HS-27A (cell line): Measurements from ENCODE around the gene LBHD2.

Source experiments
- DNase-seq: peaks from one replicate; pipeline ENCODE4 v3.0.0-alpha.2; 2012; ENCODE audit warnings: low read depth, missing footprints

The LBHD2 gene

GRCh38 chr14:103091041-103091882, 7.3 kb downstream of the LBHD2 start:
- no peak for DNase-seq

- DNase-seq: no peak
Observed at GRCh38 chr14:103091883-103092222, 7.8 kb downstream of the LBHD2 start.

GRCh38 chr14:103093856-103094405, 9.9 kb downstream of the LBHD2 start:
- DNase-seq: no peak

GRCh38 chr14:103094406-103095209, 10.6 kb downstream of the LBHD2 start, which contains the start of gene EXOC3L4:
Gene EXOC3L4 (plus strand): TSS chr14:103094725. CDS start chr14:103100220, 5,495 bp downstream.
- DNase-seq: no peak

GRCh38 chr14:103095210-103095778, 11.3 kb downstream of the LBHD2 start:
- no peak for DNase-seq

- DNase-seq: no peak
Observed at GRCh38 chr14:103096387-103096786, 12.4 kb downstream of the LBHD2 start.

GRCh38 chr14:103097244-103097993, 13.4 kb downstream of the LBHD2 start:
- no peak for DNase-seq

GRCh38 chr14:103097994-103098957, 14.3 kb downstream of the LBHD2 start:
- no peak for DNase-seq

- no peak for DNase-seq
Observed at GRCh38 chr14:103099081-103099732, 15.2 kb downstream of the LBHD2 start.

GRCh38 chr14:103099733-103100280, 15.8 kb downstream of the LBHD2 start:
- DNase-seq: no peak

- DNase-seq: no peak
Observed at GRCh38 chr14:103100281-103101121, 16.5 kb downstream of the LBHD2 start.

GRCh38 chr14:103101257-103101962, 17.4 kb downstream of the LBHD2 start:
- DNase-seq: no peak

- no peak for DNase-seq
Observed at GRCh38 chr14:103101963-103102688, 18.1 kb downstream of the LBHD2 start.

- no peak for DNase-seq
Observed at GRCh38 chr14:103102689-103103260, 18.8 kb downstream of the LBHD2 start.

- DNase-seq: no peak
Observed at GRCh38 chr14:103103461-103104388, 19.7 kb downstream of the LBHD2 start.

- DNase-seq: no peak
Observed at GRCh38 chr14:103104389-103104653, 20.3 kb downstream of the LBHD2 start.
